Measurements from ENCODE around the gene NPB. TPM values are rescaled to one million over a fixed set of nuclear protein-coding genes. Genes with fewer than 3 reads are reported as not detected.

Gene NPB
- total and polyA plus RNA-seq, 2 of the 8 experiments (the other 6 are each of a cell fraction or from before 2014, with no cell fraction given), result 1.5 to 2.5 TPM

DNA sequence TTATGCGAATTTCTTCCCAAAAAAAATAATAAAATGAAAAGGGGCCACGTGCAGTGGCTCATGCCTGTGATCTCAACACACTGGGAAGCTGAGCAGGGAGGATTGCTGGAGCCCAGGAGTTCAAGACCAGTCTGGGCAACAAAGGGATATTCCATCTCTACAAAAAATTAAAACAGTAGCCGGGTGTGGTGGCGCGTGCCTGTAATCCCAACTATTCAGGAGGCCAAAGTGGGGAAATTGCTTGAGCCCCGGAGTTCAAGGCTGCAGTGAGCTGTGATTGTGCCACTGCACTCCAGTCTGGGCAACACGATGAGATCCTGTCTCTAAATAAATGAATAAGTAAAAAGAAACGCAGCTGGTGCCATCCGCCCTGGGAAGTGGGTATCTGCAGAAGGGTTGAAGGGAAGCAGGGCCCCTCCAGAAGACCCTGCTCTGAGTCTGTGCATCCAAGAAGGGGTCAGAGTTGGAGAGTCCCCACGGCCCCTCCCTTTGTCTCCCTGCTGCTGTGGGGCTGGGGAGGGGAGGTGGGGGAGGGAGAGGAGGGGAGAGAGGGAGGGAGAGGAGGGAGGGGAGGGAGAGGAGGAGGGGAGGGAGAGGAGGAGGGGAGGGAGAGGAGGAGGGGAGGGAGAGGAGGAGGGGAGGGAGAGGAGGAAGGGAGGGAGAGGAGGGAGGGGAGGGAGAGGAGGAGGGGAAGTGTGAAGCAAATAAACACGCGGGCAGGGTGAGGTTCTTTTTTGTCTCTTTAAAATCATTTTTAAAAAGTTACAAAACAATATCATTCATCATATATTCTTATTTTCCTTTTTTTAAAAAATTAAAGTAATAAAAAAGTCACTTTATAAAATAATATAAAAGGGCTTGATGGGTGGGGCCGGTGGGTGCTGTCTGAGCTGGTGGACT, 50.0 kb downstream of the NPB start:
- ChIA-PET CTCF (ENCODE audit: partially characterized antibody) (interaction anchor here (1.1 to 2.3 kb wide), 3 partner anchors 8 to 82 kb away, joined by 3 to 9 read pairs (median 8); partner anchors contain the start of genes MAFG and NOTUM), POLR2A (ENCODE audit: partially characterized antibody) (interaction anchor here (0.6 to 2.4 kb wide), 7 partner anchors 8 to 27 kb away, joined by 3 to 8 read pairs (median 3); partner anchors contain the start of gene MAFG)
- 79% methylated on average over 10 of the region's 13 CpGs; no CpG with 5 or more reads in 1 of the 2 experiments for WGBS, 2 experiments (ENCODE audit: extremely low coverage in 1 of 2, insufficient coverage in 1 of 2, insufficient read length in 1 of 2, insufficient replicate concordance in 2 of 2, low coverage in 1 of 2, low lambda C conversion rate in 2 of 2, missing lambda C conversion rate in 1 of 2)
- Histone ChIP-seq H3K9me3 (ENCODE audit: insufficient read depth in 2 of 2, low read depth in 1 of 2, low read length in 1 of 2) (no peaks in the 10 kb centered on the region), H3K36me3 (ENCODE audit: control insufficient read depth in 2 of 4, insufficient read depth in 4 of 4, low read length in 3 of 4) (no peaks in the 10 kb centered on the region), H4K8ac (ENCODE audit: extremely low read depth, insufficient read depth, low read length) (no peak overlapping the region; the same call in 1 of the 2 replicates), H3K79me1 (ENCODE audit: low read depth, low read length) (no peaks in the 10 kb centered on the region), H3K23ac (ENCODE audit: insufficient read length) (no peak overlapping the region), H4K5ac (ENCODE audit: insufficient read length, low read depth, low read length) (no peak overlapping the region), H3K18ac (ENCODE audit: extremely low read depth, low read length) (no peak overlapping the region), H3K56ac (replicated peaks; ENCODE audit: insufficient read length, low read depth, low read length) (no peak overlapping the region), H3K79me2 (ENCODE audit: control insufficient read depth in 1 of 2, insufficient read depth in 2 of 2, low read length in 2 of 2) (no peaks in the 10 kb centered on the region), H2BK20ac (ENCODE audit: low read length) (no peak overlapping the region), H3K4ac (replicated peaks; ENCODE audit: insufficient read length, low read depth, low read length) (no peak overlapping the region), H3K23me2 (ENCODE audit: low read depth, low read length) (no peaks in the 10 kb centered on the region), H3K9ac (replicated peaks in 1 of 4; ENCODE audit: extremely low read depth in 1 of 4, low read depth in 3 of 4, low read length in 3 of 4) (no peak overlapping the region), H2BK12ac (ENCODE audit: low read depth, low read length) (no peak overlapping the region), H4K20me1 (replicated peaks in 1 of 2; ENCODE audit: control insufficient read depth in 1 of 2, insufficient read depth in 2 of 2, low read length in 2 of 2) (no peaks in the 10 kb centered on the region), H2BK120ac (replicated peaks; ENCODE audit: low read depth, low read length) (no peak overlapping the region), H2AK5ac (ENCODE audit: low read depth, low read length) (no peak overlapping the region), H4K91ac (replicated peaks; ENCODE audit: insufficient read length, low read length) (no peak overlapping the region), H2BK15ac (ENCODE audit: low read length) (no peak overlapping the region), H3K27ac (ENCODE audit: low read depth, low read length) (no peak overlapping the region), H3K4me2 (ENCODE audit: insufficient read depth in 1 of 2, low read depth in 2 of 2, low read length in 2 of 2) (no peak overlapping the region), H2AFZ (ENCODE audit: low read length) (no peak overlapping the region), H3K27me3 (replicated peaks in 1 of 4; ENCODE audit: control insufficient read depth in 3 of 4, extremely low read depth in 1 of 4, insufficient read depth in 3 of 4, low read length in 3 of 4) (peaks cover 0 to 16% (median 0%) of the 10 kb centered on the region in 4 experiments; a peak in 3 of 7 replicates), H3K14ac (ENCODE audit: insufficient read length) (no peak overlapping the region), H2BK5ac (ENCODE audit: low read depth, low read length) (no peak overlapping the region), H3K4me1 (replicated peaks in 1 of 4; ENCODE audit: control insufficient read depth in 3 of 4, insufficient read depth in 4 of 4, low read length in 3 of 4) (no peaks in the 10 kb centered on the region; a peak in 1 of 7 replicates), H3K4me3 (ENCODE audit: extremely low read depth in 1 of 4, insufficient read depth in 2 of 4, low read depth in 3 of 4, low read length in 4 of 4) (no peak overlapping the region)
- FAIRE-seq (no peak), DNase-seq (ENCODE audit: low read depth in 1 of 2, low spot score in 2 of 2) (no peak)
- no peak for TF ChIP-seq RFX5 (IDR thresholded peaks at IDR 0.05; ENCODE audit: borderline replicate concordance, low read depth, low read length)
- no peak for TF ChIP-seq CREB1 (IDR thresholded peaks at IDR 0.05)
- no peak for TF ChIP-seq GTF2F1 (IDR thresholded peaks at IDR 0.05; ENCODE audit: borderline replicate concordance, low read depth, low read length)
- no peak for TF ChIP-seq TBP (IDR thresholded peaks at IDR 0.05; ENCODE audit: low read depth, low read length)
- TF ChIP-seq JUND (IDR thresholded peaks at IDR 0.05; ENCODE audit: low read length), result no peak
- TF ChIP-seq BCL11A (IDR thresholded peaks at IDR 0.05; ENCODE audit: low read depth in 2 of 2, low read length in 2 of 2), result no peak
- TF ChIP-seq POLR2AphosphoS5 (IDR thresholded peaks at IDR 0.05; ENCODE audit: low read depth, low read length), result no peak
- no peak for TF ChIP-seq MAFK (IDR thresholded peaks at IDR 0.05; ENCODE audit: low read depth, low read length)
- no peak for TF ChIP-seq NRF1 (IDR thresholded peaks at IDR 0.05; ENCODE audit: low read depth, low read length)
- TF ChIP-seq, protein P1, sequence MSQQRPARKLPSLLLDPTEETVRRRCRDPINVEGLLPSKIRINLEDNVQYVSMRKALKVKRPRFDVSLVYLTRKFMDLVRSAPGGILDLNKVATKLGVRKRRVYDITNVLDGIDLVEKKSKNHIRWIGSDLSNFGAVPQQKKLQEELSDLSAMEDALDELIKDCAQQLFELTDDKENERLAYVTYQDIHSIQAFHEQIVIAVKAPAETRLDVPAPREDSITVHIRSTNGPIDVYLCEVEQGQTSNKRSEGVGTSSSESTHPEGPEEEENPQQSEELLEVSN (IDR thresholded peaks at IDR 0.05), result no peak
- no peak for TF ChIP-seq KDM4A (IDR thresholded peaks at IDR 0.05; ENCODE audit: low read depth, low read length, severe bottlenecking)
- TF ChIP-seq, protein P2, sequence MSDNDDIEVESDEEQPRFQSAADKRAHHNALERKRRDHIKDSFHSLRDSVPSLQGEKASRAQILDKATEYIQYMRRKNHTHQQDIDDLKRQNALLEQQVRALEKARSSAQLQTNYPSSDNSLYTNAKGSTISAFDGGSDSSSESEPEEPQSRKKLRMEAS (IDR thresholded peaks at IDR 0.05), result no peak
